NCI-H460 (cell line): ENCODE data around the gene HOXA9. TPM values are rescaled to one million over a fixed set of nuclear protein-coding genes. Genes with fewer than 3 reads are reported as not detected.

Experiments used
- DNase-seq: peaks from one replicate; pipeline ENCODE4 v3.0.0-alpha.2; 2016; ENCODE audit warnings: low read depth; ENCODE audit errors: extremely low read depth
- total RNA-seq: library from RNA; depleted of rRNA; stranded (reverse); fragments of >200 nt; shearing (Covaris generic); gene quantifications from 2 replicates; pipeline ENCODE4 v1.2.3, GENCODE V29; 2014

Gene HOXA9
- total RNA-seq, 1 experiment from 2014 or later, result 7.8 TPM

DNA sequence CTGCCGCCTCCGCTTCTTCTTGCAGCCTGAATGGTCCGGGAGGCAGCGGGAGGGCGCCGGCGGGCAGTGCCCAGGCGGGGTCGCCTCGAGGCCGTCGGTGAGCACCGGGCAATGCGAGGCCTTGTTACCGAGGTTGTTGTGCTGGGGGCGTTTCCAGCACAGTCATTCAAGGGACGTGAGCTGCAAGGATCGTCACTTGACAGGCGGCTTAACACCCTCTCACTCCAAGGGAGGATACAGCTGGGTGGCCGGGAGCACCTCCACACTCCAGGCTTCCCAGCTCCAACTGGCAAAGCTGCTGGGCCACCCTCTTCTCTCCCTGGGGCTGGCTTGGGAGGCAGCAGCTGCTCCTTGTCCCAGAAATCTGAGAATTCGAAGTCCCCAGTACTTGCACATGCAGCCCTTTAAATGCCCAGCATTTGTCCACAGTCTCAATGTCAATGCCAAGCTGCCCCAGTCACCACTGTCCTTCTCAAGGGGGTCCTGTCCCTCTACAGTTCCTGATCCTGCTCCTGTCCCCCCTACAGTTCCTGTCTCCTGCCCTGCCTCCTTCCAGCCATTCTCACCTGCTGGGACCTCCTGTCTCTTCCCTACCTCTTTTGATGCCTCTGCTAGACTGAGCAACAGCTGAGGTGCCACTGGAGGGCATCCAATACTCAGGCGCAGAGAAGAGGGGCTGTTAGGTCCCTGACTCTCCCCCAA lies 24.1 kb upstream of the HOXA9 start:
- no peak for DNase-seq

DNA sequence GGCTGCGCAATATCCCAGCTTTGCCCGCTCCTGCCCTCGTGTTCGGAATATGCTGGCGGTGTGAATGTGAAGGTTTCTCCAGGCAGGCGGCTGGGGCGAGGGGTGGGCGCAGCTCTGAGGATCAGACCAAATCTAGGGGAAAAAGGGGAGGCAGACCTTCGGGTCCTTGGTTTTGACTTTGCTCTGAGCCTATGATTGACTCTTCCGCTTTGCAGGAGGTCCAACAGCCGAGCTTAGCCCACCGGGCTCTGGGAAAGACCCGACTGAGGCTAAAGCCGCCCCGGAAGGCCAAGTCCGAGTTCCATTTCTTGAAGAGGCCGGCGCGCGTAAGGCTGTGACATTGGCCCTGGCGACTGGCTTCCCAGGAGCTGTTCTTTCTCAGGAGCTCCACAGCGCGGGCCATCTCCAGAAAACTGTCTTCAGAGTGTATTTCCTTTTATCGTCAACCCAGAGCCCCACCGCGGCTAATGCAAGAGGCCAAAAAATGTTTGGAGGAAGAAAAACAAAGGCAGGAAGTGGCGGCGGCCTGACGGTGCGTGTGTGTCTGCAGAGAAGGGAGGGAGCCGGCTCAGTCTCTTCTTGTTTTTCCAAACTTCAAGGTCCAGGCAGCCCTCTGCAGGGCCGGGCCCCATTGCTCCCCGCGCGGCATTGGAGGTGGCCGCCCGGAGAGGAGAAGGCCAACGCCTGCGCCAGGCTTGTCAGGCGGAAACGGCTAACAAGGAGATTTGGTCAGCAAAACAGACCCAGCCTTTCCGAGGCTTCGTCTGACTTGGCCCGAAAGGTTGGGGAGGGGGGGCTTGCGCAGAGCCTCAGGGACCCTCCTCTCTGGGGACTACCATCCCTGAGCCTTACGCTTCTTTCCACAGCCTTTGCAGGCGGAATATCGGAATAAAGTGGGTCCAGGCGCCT lies 23.3 kb upstream of the HOXA9 start:
- DNase-seq, result no peak

DNA sequence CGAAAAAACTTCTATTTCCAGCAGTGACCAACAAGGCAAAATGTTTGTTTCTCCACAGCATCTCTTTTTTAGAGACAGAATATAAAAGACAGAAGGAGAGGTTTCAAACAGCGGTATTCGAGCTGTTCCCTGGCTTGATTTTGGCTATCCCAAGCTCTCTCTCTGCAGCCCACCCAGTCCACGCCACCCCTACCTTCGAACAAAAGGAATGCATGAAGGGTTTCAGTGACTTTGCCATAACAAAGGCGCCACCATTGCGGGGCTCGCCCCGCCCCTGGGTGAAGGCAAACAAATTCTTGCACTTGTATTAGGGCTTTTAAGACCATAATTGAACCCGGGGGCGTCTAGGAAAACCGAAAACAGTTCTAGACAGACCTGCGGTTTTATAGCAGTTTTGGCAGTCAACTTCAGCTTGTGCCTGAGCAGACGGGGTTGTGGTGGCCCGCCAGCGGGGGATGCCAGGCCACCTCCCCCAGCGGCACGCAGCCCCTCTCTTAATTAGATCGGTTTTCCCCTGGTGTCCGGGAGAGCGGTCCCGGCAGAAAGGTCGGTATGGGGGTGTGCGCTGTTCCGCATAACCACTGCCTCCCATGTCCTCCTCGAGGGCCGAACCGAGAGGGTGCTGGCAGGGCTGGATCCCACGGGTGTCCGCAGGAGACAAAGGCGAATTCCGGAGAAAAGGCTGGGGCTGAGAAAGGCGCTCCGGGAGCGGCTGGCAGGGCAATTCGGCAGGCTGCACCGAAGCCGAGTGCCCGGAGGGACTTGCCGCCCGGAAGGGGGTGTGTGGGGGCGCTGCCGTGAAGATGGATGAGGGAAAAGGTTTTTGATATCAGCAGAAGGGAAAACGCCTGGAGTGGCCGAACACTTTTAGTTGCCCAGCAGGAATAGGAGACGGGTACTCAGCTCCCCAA lies 22.4 kb upstream of the HOXA9 start:
- no peak for DNase-seq

GRCh38 chr7:27186668-27187474 lies 21.5 kb upstream of the HOXA9 start:
- DNase-seq, result no peak

DNA sequence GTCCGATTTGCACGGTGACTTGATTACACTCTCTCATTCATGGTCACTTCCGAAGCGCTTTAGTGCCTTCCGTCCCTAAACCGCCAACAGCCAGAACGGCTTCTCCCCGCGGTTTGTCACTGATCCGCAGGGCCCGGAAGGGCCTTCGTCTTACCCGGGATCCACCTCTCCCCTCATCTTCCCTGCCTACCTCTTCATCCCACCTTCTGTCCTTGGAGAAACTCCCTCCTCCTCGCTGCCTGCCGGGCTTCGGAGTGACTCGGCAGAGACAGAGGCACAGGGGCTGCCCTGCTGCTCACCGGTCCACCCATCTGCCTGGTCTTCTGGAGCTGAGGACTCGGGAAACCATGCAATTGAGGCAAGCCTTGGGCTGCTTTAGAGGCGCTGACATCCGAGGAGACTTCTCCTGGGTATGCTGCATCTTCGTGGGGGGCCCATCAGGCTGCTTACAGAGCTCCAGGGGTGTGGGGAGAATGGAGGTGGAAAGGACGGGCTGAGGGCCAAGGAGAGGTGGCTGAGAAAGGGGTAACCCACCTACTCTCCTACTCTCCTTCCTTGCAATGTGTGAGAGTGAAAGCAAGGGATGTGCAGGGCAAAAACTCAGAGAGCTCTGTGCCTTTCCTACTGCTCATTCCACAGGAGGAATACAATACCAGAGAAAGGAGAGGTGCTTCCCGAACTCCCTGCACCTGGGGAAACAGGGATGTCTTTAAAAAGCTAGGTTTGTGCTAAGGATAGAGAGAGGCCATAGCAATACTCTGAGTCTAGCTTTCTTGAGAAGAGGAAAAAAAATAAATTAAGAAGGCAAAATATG lies 20.7 kb upstream of the HOXA9 start:
- DNase-seq, result no peak

DNA sequence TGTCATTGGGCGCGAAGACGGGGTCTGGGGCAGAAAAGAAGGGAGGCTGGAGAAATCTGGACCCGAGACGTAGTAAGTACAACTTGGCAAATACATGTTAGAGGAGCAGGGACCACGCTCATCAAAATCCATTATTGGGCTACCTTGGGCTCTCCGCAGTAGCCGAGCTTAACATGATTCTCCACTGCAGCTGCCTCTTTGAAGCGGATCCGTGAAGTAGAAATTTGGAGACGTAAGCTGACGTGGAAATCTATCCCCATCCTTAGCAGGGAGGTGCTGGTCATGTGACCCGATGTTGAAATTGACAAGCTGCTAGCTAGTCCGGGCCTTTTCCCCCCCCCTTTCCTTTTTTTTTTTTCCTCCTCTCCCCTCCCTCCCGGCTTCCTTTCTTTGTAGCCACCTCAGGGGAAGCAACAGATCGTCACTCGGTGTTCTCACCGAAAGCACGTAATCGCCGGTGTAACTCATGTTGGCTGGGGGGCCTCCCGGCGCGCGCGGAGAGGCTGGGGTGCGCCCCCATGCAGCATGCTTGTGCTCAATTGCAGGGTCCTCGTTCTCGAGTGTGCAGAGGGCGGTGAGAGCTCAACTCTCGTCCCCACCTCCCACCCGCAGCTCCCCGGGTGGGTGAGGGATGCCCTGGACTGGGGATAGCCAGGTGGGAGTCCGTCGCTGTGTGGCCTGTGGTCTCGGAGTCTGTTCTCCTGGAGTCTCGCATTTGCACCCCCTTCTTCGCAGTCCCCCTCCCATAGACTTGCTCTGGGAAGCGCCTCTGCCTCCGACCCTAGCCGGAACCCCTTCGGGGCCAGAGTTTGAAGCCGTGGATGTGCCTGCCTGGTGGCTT lies 19.9 kb upstream of the HOXA9 start, which contains the start of gene HOXA11:
HOXA11 (minus strand) TSS at position 220 of the 841 bp plus-strand sequence; CDS start at position 132, 88 bp downstream.
- no peak for DNase-seq

DNA sequence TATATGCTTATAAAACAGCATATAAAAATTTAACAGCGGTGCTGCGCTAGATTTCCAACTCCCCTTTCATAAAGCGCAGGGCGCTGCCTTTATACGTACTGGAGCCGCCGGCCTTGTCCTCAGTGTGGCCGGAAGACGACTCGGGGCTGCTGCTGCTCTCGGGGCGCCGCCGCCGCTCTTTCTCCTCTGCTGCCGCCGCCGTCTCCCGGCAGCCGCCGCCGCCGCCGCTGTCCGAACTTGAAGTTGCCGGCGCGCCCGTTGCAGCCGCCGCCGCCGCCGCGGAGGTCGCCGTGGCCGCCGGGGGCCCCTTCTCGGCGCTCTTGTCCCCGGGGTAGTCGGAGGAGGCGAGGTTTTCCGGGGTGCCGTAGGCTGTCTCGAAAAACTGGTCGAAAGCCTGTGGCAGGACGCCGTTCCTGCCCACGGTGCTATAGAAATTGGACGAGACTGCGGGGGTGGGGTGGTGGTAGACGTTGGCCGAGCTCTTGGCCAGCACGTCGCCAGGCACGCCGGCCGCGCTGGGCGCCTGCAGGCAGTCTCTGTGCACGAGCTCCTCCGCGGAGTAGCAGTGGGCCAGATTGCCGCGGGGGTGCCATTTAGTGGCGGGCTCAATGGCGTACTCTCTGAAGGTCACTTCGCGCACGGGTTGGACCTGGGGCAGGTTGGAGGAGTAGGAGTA lies 19.1 kb upstream of the HOXA9 start:
- DNase-seq, result no peak

GRCh38 chr7:27183682-27184336 lies 18.5 kb upstream of the HOXA9 start:
- DNase-seq, result no peak

DNA sequence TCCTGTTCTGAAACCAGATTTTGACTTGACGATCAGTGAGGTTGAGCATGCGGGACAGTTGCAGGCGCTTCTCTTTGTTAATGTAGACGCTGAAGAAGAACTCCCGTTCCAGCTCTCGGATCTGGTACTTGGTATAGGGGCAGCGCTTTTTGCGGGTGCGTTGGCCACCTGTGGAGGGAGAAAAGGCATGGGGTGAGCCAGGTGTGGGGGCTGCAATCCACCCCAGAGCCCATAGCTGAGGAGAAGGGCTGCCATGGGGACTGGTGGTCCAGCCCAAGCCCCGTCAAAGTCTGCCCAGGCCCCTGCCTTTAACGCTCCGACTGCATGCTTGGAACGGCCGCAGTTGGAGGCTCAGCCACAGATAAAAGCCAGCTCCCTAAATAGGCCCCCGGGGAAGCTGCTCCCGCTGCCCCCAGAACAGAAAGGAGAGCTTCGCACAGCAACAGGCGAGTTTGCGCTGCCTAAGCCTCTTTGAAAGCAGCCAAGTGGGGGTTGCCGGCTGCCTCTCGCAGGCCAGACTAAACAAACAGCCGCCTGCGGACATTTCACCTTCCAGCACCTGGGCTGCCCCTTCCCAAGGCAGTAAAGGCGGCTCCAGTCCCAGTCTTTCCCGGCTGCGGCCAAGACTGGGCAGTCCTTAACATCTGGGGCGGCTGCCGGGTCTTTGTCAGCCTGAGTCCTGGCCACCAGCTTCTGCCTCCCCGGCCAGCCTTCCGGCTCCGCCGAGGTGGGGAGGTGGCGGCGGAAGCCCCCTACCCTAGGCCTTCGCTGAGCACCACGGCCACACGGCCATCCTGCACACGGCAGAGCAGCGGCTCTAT lies 17.7 kb upstream of the HOXA9 start:
- no peak for DNase-seq

GRCh38 chr7:27182285-27182841 lies 17.0 kb upstream of the HOXA9 start:
- no peak for DNase-seq

GRCh38 chr7:27181795-27182275 lies 16.5 kb upstream of the HOXA9 start:
- no peak for DNase-seq

GRCh38 chr7:27180431-27181420 lies 15.4 kb upstream of the HOXA9 start:
- DNase-seq, result no peak

- DNase-seq, result peak; percentile 68
Measured at GRCh38 chr7:27179503-27180430, 14.4 kb upstream of the HOXA9 start.
